HepG2 (cell line): ENCODE results near the gene RPS14. TPM values are rescaled to one million over a fixed set of nuclear protein-coding genes. Genes with fewer than 3 reads are reported as not detected.

Source experiments
- ATAC-seq: fragments of 200-7000 bp; cut with Tn5 transposase; 3 replicates; pipeline ENCODE4 v1.9.1; 2020; ENCODE audit warnings: mild to moderate bottlenecking, moderate library complexity
- BruUV-seq: library from RNA; stranded (reverse); fragments of 400-500 nt; replicated peaks from 2 replicates; lab custom pipeline; 2021; lab: Mats Ljungman, UMichigan
- CTCF ChIA-PET: fragments of 300-600 bp; formaldehyde crosslinking; extraction: SDS; loops from one replicate; lab custom pipeline; 2021; ENCODE audit warnings: low total read pairs, inconsistent platforms, low intra/inter-chr PET ratio; lab: Yijun Ruan, JAX
- POLR2A ChIA-PET: fragments of 350-600 bp; sonication (Branson Sonifier 250); formaldehyde crosslinking; loops from one replicate; lab custom pipeline; 2020; ENCODE audit warnings: antibody characterized with exemption, inconsistent platforms; lab: Yijun Ruan, JAX
- DNase-seq: peaks from one replicate; pipeline ENCODE4 v3.0.0-alpha.2; 2015; ENCODE audit warnings: low spot score
- FAIRE-seq: peaks from 3 replicates; lab custom pipeline; 2011; peaks lifted over from hg19 to GRCh38; lab: Jason Lieb, UNC
- H2AFZ ChIP-seq: one replicate; pipeline ENCODE4 v1.6.1; 2011; ENCODE audit warnings: low read length, inconsistent platforms
- H3K27ac ChIP-seq: fragments of 300-600 bp; 3 replicates; pipeline ENCODE4 v1.8.0; 2011; ENCODE audit warnings: mixed run types, mild to moderate bottlenecking, mixed read lengths, low read length, inconsistent platforms; ENCODE audit not compliant: insufficient read depth; ENCODE audit errors: extremely low read length
- H3K27me3 ChIP-seq, 2 experiments: fragments of 200-600 bp in 1 of 2; 2 replicates in 1 of 2; 3 replicates in 1 of 2; pipeline versions ENCODE4 v1.6.0 to v1.8.0; 2011; ENCODE audit warnings: low read length in 2 of 2, mild to moderate bottlenecking in 2 of 2, moderate library complexity in 2 of 2, inconsistent platforms in 1 of 2; ENCODE audit not compliant: insufficient read depth in 2 of 2, control insufficient read depth in 1 of 2
- H3K36me3 ChIP-seq, 2 experiments: fragments of 200-600 bp in 1 of 2; replicated peaks in 1 of 2; 2 replicates in 1 of 2; 3 replicates in 1 of 2; pipeline versions ENCODE4 v1.5.1 to v1.8.0; 2011; ENCODE audit warnings: low read length in 2 of 2, inconsistent platforms in 1 of 2; ENCODE audit not compliant: insufficient read depth in 2 of 2, control insufficient read depth in 1 of 2
- H3K4me1 ChIP-seq: 2 replicates; pipeline ENCODE4 v1.5.1; 2012; ENCODE audit warnings: low read length, inconsistent platforms; ENCODE audit not compliant: insufficient read depth
- H3K4me2 ChIP-seq: 2 replicates; pipeline ENCODE4 v1.6.0; 2011; ENCODE audit warnings: low read depth, low read length, inconsistent platforms
- H3K4me3 ChIP-seq, 3 experiments: fragments of 200-600 bp in 1 of 3; sonication (generic), shearing (Covaris generic) in 1 of 3; replicated peaks in 1 of 3; 2 replicates each; pipeline ENCODE4 v1.5.1; 2011 to 2016; ENCODE audit warnings: low read length in 3 of 3, inconsistent platforms in 2 of 3, low read depth in 2 of 3, mild to moderate bottlenecking in 2 of 3, control low read depth in 1 of 3, mixed read lengths in 1 of 3; ENCODE audit not compliant: insufficient read depth in 1 of 3
- H3K79me2 ChIP-seq: one replicate; pipeline ENCODE4 v1.6.1; 2011; ENCODE audit warnings: low read length, inconsistent platforms; ENCODE audit not compliant: insufficient read depth
- H3K9ac ChIP-seq: 2 replicates; pipeline ENCODE4 v1.6.0; 2011; ENCODE audit warnings: mild to moderate bottlenecking, low read depth, low read length, inconsistent platforms; ENCODE audit not compliant: insufficient read depth
- H3K9me3 ChIP-seq: 2 replicates; pipeline ENCODE4 v1.5.1; 2012; ENCODE audit warnings: mild to moderate bottlenecking, low read length
- H4K20me1 ChIP-seq: 2 replicates; pipeline ENCODE4 v1.6.0; 2011; ENCODE audit warnings: inconsistent platforms, mild to moderate bottlenecking, low read length, moderate library complexity; ENCODE audit not compliant: insufficient read depth
- CHCHD3 ChIP-seq: sonication (generic); formaldehyde crosslinking; IDR thresholded peaks from 2 replicates; pipeline ENCODE4 v1.8.0; 2022; ENCODE audit warnings: mild to moderate bottlenecking, missing genetic modification reagents, moderate library complexity
- ESRRA ChIP-seq: sonication (generic); formaldehyde crosslinking; IDR thresholded peaks from 2 replicates; pipeline ENCODE4 v1.5.1; 2020; ENCODE audit warnings: mild to moderate bottlenecking, low read depth, missing genetic modification reagents
- HHEX ChIP-seq: IDR thresholded peaks from 2 replicates; pipeline ENCODE4 v1.6.1; 2016; ENCODE audit warnings: control low read depth
- MIER2 ChIP-seq: IDR thresholded peaks from 2 replicates; pipeline ENCODE4 v1.6.1; 2016; ENCODE audit warnings: missing biosample characterization, missing genetic modification reagents
- SNAI1 ChIP-seq: sonication (generic); formaldehyde crosslinking; IDR thresholded peaks from 2 replicates; pipeline ENCODE4 v1.5.0; 2020; ENCODE audit warnings: mild to moderate bottlenecking, missing genetic modification reagents, borderline replicate concordance
- SRSF1 ChIP-seq: fragments of 200-400 bp; formaldehyde crosslinking; optimal IDR thresholded peaks from 2 replicates; pipeline ENCODE3; 2017; ENCODE audit warnings: mild to moderate bottlenecking, low read depth, low read length, moderate library complexity
- ZBTB8A ChIP-seq: sonication (generic); formaldehyde crosslinking; IDR thresholded peaks from 2 replicates; pipeline ENCODE4 v1.4.0; 2020; ENCODE audit warnings: mild to moderate bottlenecking, low read depth, missing genetic modification reagents, borderline replicate concordance
- ZNF33B ChIP-seq: sonication (generic); formaldehyde crosslinking; IDR thresholded peaks from 2 replicates; pipeline ENCODE4 v1.5.1; 2020; ENCODE audit warnings: mild to moderate bottlenecking, missing genetic modification reagents
- WGBS: methylation state at CpG from one replicate; pipeline ENCODE4 v1.1.6; 2017; ENCODE audit warnings: low lambda C conversion rate; 5-methylcytosine and 5-hydroxymethylcytosine counted together
- in situ Hi-C: cut with HindIII; loops from 2 replicates; pipeline ENCODE4 v1.10.0; 2017; ENCODE audit warnings: low pct_unique_long_range_greater_than_20kb; ENCODE audit not compliant: extremely low pct_ligation_motif_present
- intact Hi-C: fragments of 100-400 bp; cut with micrococcal nuclease; formaldehyde crosslinking; loops from one replicate; pipeline ENCODE4 v1.10.0; 2022; ENCODE audit not compliant: unreplicated experiment
- polyA plus RNA-seq, 8 experiments: library from polyadenylated mRNA; depleted of rRNA in 3 of 8; stranded (reverse) in 7 of 8; unstranded in 1 of 8; fragments of >200 nt; fragmentation: Illumina TruSeq in 4 of 8; extraction: Trizol in 4 of 8; gene quantifications; 2 replicates each; pipeline versions ENCODE4 v1.2.1 to v1.2.3, GENCODE V29; 2011 to 2016; ENCODE audit warnings: low read depth in 4 of 8, missing spikeins in 1 of 8, mixed read lengths in 1 of 8; ENCODE audit not compliant: insufficient read depth in 1 of 8
- total RNA-seq, 5 experiments: library from RNA; depleted of rRNA; stranded (reverse); fragments of >200 nt; fragmentation: Illumina TruSeq; extraction: Trizol; gene quantifications; 2 replicates each; pipeline ENCODE4 v1.2.3, GENCODE V29; 2016; ENCODE audit warnings: low read depth in 1 of 5
- TF ChIP-seq, protein P1 (sequence below): sonication (generic); formaldehyde crosslinking; IDR thresholded peaks from 2 replicates; pipeline ENCODE4 v1.8.1; 2023; ENCODE audit warnings: mild to moderate bottlenecking, moderate library complexity, missing genetic modification reagents
- TF ChIP-seq, protein P2 (sequence below): sonication (generic); formaldehyde crosslinking; IDR thresholded peaks from 2 replicates; pipeline ENCODE4 v1.4.0; 2020; ENCODE audit warnings: missing genetic modification reagents
- TF ChIP-seq, protein P3 (sequence below), 2 experiments: sonication (generic) in 1 of 2; formaldehyde crosslinking in 1 of 2; IDR thresholded peaks; 2 replicates each; pipeline versions ENCODE4 v1.4.0 to v1.6.1; 2016 to 2020; ENCODE audit warnings: borderline replicate concordance in 1 of 2, low read depth in 1 of 2, mild to moderate bottlenecking in 1 of 2, missing genetic modification reagents in 1 of 2
- TF ChIP-seq, protein P4 (sequence below): sonication (generic); formaldehyde crosslinking; IDR thresholded peaks from 2 replicates; pipeline ENCODE4 v1.8.0; 2022; ENCODE audit warnings: missing genetic modification reagents, mild to moderate bottlenecking, moderate library complexity, borderline replicate concordance

RPS14 gene
- total and polyA plus RNA-seq, 2 of the 13 experiments (the other 11 are each of a cell fraction or from before 2014, with no cell fraction given), result 2,116 to 3,295 TPM

DNA sequence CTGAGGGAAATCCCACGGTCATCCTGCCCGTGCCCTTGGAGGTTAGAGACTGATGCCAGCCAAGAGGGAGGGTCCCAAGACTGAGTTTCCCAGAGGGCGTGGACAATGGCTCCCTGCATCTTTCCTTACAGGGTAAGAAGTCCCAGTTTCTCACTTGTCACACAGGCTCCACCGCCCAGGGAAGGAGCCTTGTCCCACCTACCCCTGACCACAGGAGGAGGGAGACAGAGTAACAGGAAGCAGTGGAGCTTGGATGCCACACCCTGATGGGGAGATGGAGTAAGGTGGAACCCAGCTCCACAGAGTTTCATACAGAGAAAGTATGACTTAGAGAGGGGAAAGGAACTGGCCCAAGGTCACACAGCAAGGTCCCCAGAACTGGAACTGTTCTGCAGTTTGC, 27.5 kb downstream of the RPS14 start (continued):
- TF ChIP-seq, protein P1, sequence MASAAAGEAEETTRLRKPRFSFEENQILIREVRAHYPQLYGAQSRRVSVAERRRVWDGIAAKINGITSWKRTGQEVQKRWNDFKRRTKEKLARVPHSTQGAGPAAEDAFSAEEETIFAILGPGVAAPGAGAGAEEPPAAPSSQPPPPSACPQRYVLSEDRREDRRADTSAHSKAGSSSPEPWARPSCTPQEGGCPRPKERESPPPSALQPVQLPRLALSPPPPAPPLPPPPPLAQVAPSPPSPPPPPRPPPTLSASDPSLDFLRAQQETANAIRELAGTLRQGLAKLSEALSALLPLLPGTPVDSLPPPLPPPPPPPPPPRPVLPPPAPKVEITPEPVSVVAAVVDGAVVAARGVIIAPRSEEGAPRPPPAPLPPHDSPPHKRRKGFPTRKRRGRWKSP (CRISPR knock-in tag), result no peak

DNA sequence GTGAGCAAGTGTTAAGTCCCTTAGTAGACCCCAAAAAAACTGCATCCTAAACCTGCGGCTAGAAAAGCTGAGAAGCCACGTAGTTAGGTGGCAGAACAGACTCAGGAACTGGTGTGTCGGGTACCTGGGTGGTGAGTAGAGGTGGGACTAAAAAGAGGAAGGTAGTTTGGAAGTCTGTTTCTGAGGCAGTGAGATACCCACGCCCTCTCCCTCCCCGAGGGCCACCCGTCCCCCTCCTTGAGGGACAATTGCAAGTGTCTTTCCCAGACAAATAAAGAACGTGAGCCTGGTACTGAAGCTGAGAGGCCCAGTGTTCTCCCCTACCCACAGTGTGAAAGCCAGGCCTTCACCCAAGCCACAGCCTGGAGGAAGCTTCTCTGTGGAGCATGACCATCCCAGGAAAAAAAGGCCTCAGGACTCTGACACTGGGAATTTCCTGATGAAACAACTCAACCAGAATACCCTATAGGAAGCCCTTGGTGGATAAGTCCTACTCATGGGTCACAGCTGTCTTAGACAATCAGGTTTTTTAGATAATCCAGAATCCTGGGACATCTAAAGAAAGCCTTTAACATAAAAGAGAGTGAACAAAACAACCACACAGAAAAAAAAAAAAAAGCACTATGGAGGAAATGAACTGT, 29.8 kb downstream of the RPS14 start:
- no peak for ATAC-seq
- TF ChIP-seq ESRRA (CRISPR knock-in tag), result no peak
- TF ChIP-seq MIER2 (CRISPR knock-in tag), result no peak
- TF ChIP-seq, protein P2, sequence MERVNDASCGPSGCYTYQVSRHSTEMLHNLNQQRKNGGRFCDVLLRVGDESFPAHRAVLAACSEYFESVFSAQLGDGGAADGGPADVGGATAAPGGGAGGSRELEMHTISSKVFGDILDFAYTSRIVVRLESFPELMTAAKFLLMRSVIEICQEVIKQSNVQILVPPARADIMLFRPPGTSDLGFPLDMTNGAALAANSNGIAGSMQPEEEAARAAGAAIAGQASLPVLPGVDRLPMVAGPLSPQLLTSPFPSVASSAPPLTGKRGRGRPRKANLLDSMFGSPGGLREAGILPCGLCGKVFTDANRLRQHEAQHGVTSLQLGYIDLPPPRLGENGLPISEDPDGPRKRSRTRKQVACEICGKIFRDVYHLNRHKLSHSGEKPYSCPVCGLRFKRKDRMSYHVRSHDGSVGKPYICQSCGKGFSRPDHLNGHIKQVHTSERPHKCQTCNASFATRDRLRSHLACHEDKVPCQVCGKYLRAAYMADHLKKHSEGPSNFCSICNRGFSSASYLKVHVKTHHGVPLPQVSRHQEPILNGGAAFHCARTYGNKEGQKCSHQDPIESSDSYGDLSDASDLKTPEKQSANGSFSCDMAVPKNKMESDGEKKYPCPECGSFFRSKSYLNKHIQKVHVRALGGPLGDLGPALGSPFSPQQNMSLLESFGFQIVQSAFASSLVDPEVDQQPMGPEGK (CRISPR knock-in tag), result no peak
- no peak for TF ChIP-seq SNAI1 (CRISPR knock-in tag)
- no peak for TF ChIP-seq ZBTB8A (CRISPR knock-in tag)
- TF ChIP-seq CHCHD3, result no peak
- TF ChIP-seq ZNF33B, result no peak
- TF ChIP-seq, protein P3, sequence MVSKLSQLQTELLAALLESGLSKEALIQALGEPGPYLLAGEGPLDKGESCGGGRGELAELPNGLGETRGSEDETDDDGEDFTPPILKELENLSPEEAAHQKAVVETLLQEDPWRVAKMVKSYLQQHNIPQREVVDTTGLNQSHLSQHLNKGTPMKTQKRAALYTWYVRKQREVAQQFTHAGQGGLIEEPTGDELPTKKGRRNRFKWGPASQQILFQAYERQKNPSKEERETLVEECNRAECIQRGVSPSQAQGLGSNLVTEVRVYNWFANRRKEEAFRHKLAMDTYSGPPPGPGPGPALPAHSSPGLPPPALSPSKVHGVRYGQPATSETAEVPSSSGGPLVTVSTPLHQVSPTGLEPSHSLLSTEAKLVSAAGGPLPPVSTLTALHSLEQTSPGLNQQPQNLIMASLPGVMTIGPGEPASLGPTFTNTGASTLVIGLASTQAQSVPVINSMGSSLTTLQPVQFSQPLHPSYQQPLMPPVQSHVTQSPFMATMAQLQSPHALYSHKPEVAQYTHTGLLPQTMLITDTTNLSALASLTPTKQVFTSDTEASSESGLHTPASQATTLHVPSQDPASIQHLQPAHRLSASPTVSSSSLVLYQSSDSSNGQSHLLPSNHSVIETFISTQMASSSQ (IDR thresholded peaks at IDR 0.05; ENCODE audit: low read depth), result no peak
- TF ChIP-seq, protein P3 (CRISPR knock-in tag; IDR thresholded peaks at IDR 0.05; ENCODE audit: borderline replicate concordance), result no peak
- no peak for TF ChIP-seq HHEX
- TF ChIP-seq, protein P4, sequence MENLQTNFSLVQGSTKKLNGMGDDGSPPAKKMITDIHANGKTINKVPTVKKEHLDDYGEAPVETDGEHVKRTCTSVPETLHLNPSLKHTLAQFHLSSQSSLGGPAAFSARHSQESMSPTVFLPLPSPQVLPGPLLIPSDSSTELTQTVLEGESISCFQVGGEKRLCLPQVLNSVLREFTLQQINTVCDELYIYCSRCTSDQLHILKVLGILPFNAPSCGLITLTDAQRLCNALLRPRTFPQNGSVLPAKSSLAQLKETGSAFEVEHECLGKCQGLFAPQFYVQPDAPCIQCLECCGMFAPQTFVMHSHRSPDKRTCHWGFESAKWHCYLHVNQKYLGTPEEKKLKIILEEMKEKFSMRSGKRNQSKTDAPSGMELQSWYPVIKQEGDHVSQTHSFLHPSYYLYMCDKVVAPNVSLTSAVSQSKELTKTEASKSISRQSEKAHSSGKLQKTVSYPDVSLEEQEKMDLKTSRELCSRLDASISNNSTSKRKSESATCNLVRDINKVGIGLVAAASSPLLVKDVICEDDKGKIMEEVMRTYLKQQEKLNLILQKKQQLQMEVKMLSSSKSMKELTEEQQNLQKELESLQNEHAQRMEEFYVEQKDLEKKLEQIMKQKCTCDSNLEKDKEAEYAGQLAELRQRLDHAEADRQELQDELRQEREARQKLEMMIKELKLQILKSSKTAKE (CRISPR knock-in tag), result no peak
- no peak for TF ChIP-seq SRSF1

More for the DNA sequence above, 29.8 kb downstream of the RPS14 start:
- H3K79me2 ChIP-seq, result no peaks in the 10 kb centered on the region
- H3K4me1 ChIP-seq, result no peaks in the 10 kb centered on the region
- no peaks in the 10 kb centered on the region for H3K9me3 ChIP-seq
- no peaks in the 10 kb centered on the region for H3K27me3 ChIP-seq
- no peak overlapping the region for H2AFZ ChIP-seq
- H3K27ac ChIP-seq, result no peak overlapping the region
- H3K4me2 ChIP-seq, result no peak overlapping the region
- intact Hi-C loops (loop anchor here (10.0 kb wide), 1 partner anchor 275 kb away; no protein-coding TSS in a partner anchor), in situ Hi-C loops (no loop called here)
- WGBS, result 22% methylated on average over 3 of the region's 7 CpGs
- H3K4me3 ChIP-seq, result no peak overlapping the region
- POLR2A ChIA-PET, result no interaction called here
- no peaks in the 10 kb centered on the region for H3K36me3 ChIP-seq
- H3K9ac ChIP-seq, result no peak overlapping the region
- no peaks in the 10 kb centered on the region for H4K20me1 ChIP-seq
- no peak for FAIRE-seq
- DNase-seq, result no peak
- CTCF ChIA-PET, result no interaction called here
- no TSS peak for BruUV-seq
